Effector memory CD4-positive, alpha-beta T cell (primary cell): ENCODE results near the gene JUN.

Source experiments
- DNase-seq, 3 donors: peaks; one replicate each; pipeline ENCODE4 v3.0.0-alpha.2; 2020
- H3K27ac ChIP-seq: 2 replicates; pipeline ENCODE4 v1.7.0; 2013; ENCODE audit warnings: mild to moderate bottlenecking, low read length, moderate library complexity; ENCODE audit not compliant: insufficient read depth, poor library complexity, severe bottlenecking
- H3K27me3 ChIP-seq: replicated peaks from 2 replicates; pipeline ENCODE4 v1.7.0; 2013; ENCODE audit warnings: mild to moderate bottlenecking, low read length; ENCODE audit not compliant: insufficient read depth, control insufficient read depth, poor library complexity, severe bottlenecking
- H3K36me3 ChIP-seq: 2 replicates; pipeline ENCODE4 v1.7.0; 2013; ENCODE audit warnings: mild to moderate bottlenecking, low read length, moderate library complexity; ENCODE audit not compliant: control insufficient read depth, insufficient read depth
- H3K4me1 ChIP-seq: 2 replicates; pipeline ENCODE4 v1.7.0; 2013; ENCODE audit warnings: low read length, mild to moderate bottlenecking; ENCODE audit not compliant: control insufficient read depth, insufficient read depth, poor library complexity, severe bottlenecking
- H3K4me3 ChIP-seq: 2 replicates; pipeline ENCODE4 v1.7.0; 2013; ENCODE audit warnings: low read length, low read depth, mild to moderate bottlenecking; ENCODE audit not compliant: insufficient read depth, poor library complexity, severe bottlenecking
- H3K9me3 ChIP-seq: 2 replicates; pipeline ENCODE4 v1.7.0; 2013; ENCODE audit warnings: mild to moderate bottlenecking, low read length, moderate library complexity; ENCODE audit not compliant: control insufficient read depth

JUN gene

DNA sequence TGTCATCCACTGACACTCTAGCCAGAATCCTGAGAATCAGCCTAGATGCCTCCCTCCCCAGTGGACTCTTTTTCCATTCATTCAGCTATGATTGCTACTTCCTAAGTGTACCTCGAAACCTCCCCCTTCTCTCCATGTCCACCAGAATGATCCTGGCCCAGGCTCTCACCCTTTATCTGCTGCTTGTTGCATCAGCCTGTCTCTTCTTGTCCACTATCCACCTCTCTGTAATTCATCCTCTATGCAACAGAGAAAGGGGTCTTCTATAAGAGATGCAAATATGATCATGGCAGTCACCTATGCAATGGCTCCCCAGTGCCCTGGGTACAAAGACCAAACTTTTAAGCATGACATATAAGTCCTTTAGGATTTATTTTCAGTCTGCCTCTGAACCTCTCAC, 37.7 kb downstream of the JUN start:
- DNase-seq = no peak
- Histone ChIP-seq H3K4me1 (no peaks in the 10 kb centered on the region), H3K36me3 (no peaks in the 10 kb centered on the region), H3K27ac (no peak overlapping the region), H3K27me3 (no peaks in the 10 kb centered on the region), H3K4me3 (no peak overlapping the region), H3K9me3 (no peaks in the 10 kb centered on the region)

DNA sequence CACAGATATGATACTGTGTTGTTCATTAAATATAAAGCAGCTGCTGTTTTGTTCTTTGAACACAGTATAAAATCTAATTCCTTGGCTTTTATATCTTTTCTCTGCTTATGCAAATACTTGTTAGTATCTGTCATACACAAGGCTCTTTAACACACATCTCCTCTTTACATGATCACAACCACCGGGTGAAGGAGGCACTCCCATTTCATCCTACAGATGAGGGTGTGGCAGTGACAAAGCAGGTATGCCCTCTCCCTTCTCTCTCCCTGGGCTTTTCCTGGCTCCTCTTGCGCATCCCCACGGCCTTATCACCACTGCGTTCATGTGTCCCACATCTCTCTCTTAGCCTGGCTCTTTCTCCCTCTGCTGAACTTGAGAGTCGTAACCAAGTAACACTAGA, 38.2 kb downstream of the JUN start:
- no peak for DNase-seq
- H3K9me3 ChIP-seq = no peaks in the 10 kb centered on the region
- no peak overlapping the region for H3K27ac ChIP-seq
- no peak overlapping the region for H3K4me3 ChIP-seq
- no peaks in the 10 kb centered on the region for H3K27me3 ChIP-seq
- H3K36me3 ChIP-seq = no peaks in the 10 kb centered on the region
- no peaks in the 10 kb centered on the region for H3K4me1 ChIP-seq

DNA sequence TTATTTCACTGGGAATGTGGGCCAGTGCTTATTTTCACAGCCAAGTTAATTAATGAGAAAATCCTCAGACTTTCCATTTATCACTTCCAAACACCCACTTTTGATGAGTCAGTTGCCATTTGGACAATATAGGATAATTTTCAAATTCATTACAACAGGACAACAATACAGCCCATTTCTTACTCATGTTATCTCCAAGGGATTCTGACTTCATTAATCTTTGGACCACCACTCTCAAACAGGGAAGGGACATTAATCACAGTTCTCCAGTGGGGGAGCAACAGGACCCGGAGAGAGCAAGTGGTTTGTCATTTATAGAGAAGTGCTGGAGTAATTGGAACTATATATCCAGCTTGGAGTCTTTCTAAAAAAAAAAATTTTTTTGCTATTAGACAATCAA, 38.7 kb downstream of the JUN start:
- Histone ChIP-seq H3K4me3 (no peak overlapping the region), H3K9me3 (no peaks in the 10 kb centered on the region)

DNA sequence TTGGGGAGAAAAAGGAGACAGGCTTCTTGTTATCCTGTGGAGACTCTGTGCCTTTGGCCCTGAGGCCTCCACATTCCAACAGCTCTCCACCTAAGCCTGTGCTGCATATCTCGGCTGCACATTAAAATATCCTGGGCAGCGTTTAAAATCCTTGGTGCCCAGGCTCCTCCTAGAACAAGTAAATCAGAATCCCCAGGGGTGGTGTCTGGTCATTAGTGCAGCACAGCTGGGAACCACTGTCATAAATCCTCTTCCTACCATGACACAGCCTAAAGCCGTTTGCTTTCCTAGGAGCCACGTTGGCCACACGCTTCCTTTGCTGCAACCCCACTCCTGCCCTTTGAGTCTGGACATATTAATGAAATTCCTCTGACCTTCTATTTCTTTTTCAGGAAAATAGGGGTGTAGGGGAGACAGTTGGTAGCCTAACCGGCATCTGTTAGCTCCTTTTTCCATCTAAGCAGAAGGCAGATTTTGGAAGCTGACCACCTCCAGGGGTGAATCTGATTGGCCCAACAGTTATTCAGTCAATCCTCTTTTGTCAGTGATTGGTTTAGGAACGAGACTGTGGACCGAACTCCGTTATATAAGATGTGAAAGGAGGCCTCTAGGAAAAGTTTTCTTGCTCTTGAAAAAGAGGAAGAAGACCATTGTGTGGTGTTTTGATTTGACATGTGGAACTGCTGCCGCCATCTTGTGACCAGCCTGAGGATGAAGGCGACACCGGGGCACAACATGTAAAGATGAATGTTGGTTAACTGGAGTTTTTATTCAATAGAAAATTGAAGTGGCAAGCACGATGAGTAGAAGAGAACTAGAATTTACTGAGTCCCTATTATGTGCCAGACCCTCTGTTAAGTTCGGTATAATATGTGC, 41.9 kb downstream of the JUN start:
- no peak for DNase-seq
- H3K9me3 ChIP-seq = no peaks in the 10 kb centered on the region
- no peak overlapping the region for H3K27ac ChIP-seq
- H3K27me3 ChIP-seq = no peaks in the 10 kb centered on the region
- H3K4me1 ChIP-seq = no peaks in the 10 kb centered on the region
- H3K4me3 ChIP-seq = no peak overlapping the region
- H3K36me3 ChIP-seq = no peaks in the 10 kb centered on the region

More for the DNA sequence above, 38.7 kb downstream of the JUN start:
- Histone ChIP-seq H3K4me1 (no peaks in the 10 kb centered on the region), H3K27ac (no peak overlapping the region), H3K36me3 (no peaks in the 10 kb centered on the region), H3K27me3 (no peaks in the 10 kb centered on the region)
- no peak for DNase-seq

DNA sequence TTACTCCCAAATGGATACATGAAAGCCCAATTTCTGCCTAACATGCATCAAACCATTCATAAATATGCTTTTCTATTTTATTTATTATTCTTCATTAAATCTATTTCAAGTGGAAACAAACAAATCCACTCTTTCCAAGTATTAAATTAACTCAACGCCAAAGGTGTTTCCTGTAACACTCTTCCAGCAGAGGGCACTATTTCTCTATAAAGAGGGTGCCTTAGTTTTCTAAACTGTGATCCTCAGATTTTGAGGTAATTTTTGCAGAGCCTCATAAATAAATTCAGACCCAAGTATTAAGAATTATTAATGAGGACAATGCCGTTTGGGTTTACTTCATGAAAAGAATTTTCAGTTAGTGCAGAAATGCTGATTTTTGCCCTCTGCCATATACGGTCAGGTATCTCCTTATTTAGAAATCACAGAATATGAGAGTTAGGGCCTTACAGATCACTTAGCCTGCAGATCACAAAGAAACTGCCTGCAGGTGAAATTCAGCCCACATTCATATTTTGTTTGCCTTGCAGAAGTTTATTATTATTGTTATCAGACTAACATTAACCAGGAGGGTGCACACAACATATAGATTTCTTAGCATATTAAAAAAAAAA, 43.9 kb downstream of the JUN start:
- Histone ChIP-seq H3K4me3 (no peak overlapping the region), H3K27ac (no peak overlapping the region), H3K9me3 (no peaks in the 10 kb centered on the region), H3K36me3 (no peaks in the 10 kb centered on the region), H3K27me3 (no peaks in the 10 kb centered on the region), H3K4me1 (no peaks in the 10 kb centered on the region)
- no peak for DNase-seq

DNA sequence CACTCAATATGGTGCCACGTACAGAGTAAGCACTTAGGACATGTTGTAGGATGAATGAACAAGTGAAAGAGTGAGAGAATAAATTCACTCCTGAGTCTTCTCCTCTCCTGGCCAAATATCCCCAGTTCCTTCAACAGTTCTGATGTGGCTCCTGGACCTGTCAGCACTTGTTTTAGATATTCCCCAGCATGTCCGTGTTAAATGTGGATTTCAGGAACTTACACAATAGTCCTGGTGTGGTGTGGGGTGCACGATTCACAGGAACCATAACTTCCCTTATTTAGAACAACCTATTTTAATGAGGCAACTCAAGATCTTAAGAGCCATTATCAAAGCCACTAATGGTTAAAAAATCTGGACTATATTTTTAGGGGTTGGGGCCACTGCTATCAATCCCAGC, 45.0 kb downstream of the JUN start:
- Histone ChIP-seq H3K9me3 (no peaks in the 10 kb centered on the region), H3K4me3 (no peak overlapping the region), H3K36me3 (no peaks in the 10 kb centered on the region), H3K4me1 (no peaks in the 10 kb centered on the region), H3K27ac (no peak overlapping the region), H3K27me3 (no peaks in the 10 kb centered on the region)
- no peak for DNase-seq

DNA sequence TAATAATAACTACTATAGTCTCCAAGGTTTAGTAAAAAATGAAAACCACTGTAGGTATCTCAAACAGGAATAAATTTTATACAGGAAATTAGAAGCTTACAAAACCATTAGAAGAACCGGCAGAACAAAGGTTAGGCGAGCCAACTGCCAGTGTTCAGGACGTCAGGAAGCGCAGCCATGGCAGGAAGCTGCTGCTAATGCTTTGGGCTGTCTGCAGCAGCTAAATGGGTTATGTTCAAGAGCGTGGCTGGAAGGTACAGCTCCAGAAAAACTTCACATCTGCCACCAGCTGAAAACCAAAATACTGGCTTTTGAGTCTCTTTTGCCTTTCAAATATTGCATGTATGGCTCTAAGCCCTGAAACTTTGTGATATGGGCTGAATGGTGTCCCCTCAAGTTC, 48.3 kb downstream of the JUN start:
- Histone ChIP-seq H3K27me3 (no peaks in the 10 kb centered on the region), H3K9me3 (no peaks in the 10 kb centered on the region)
- DNase-seq = no peak

DNA sequence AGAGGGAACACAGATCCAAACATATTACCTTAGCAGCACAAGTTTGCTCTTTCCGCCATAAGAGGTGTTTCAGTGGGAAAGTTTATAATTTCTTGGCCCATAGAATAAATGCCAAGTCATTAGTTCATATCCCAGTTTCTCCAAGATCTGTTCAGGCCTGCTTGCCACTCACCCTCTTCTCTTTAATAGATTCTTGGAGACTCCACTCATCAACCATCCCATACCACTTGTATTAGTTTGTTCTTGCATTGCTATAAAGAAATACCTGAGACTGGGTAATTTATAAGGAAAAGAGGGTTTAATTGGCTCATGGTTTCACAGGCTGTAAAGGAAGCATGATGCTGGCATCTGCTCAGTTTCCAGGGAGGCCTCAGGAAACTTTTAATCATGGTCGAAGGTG, 49.2 kb downstream of the JUN start:
- no peak overlapping the region for H3K27ac ChIP-seq
- no peaks in the 10 kb centered on the region for H3K4me1 ChIP-seq
- DNase-seq = no peak

More for the DNA sequence above, 48.3 kb downstream of the JUN start:
- H3K4me3 ChIP-seq = no peak overlapping the region
- no peak overlapping the region for H3K27ac ChIP-seq
- no peaks in the 10 kb centered on the region for H3K36me3 ChIP-seq
- H3K4me1 ChIP-seq = no peaks in the 10 kb centered on the region

DNA sequence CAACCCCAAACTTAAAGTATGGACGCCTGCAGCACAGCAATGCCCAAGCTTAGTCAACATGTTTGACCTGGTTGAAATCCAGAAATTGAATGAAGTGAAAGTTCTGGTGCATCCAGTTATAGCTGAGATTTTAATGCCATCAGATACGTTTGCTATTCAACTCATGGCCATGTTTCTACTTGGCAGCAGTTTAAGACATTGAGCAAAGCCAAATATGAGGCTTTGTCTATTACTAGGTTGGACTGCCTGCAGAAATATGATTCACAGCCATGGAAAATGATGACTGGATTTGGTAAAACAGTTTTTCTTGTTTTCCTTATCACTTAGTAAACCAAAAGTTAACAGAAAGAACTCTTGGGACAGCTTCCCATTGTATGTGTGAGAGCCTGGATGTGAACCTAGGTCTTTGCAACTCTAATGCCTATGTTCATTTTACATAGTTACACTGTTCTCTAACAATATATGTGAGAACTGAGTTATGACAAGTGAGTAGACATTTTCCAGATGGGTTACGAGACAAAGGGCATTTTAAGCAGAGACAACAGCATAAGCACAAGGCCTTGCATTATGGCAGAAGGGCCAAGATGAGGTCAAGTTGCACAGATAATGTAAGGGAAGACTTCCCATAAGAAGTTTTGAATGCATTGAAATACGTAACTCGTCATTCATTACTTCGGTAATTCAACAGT, 51.6 kb downstream of the JUN start:
- Histone ChIP-seq H3K27ac (no peak overlapping the region), H3K36me3 (no peaks in the 10 kb centered on the region), H3K4me1 (no peaks in the 10 kb centered on the region), H3K4me3 (no peak overlapping the region), H3K27me3 (no peaks in the 10 kb centered on the region), H3K9me3 (no peaks in the 10 kb centered on the region)
- no peak for DNase-seq

More for the DNA sequence above, 49.2 kb downstream of the JUN start:
- Histone ChIP-seq H3K36me3 (no peaks in the 10 kb centered on the region), H3K27me3 (no peaks in the 10 kb centered on the region), H3K4me3 (no peak overlapping the region), H3K9me3 (no peaks in the 10 kb centered on the region)
